PC-3 (cell line): ENCODE measurements around the gene PTPRR. TPM values are rescaled to one million over a fixed set of nuclear protein-coding genes. Genes with fewer than 3 reads are reported as not detected.
A peak's percentile ranks its signal among the peaks of the same experiment; 100 is the strongest.

Experiments used
- ATAC-seq: fragments of 200-7000 bp; cut with Tn5 transposase; 2 replicates; pipeline ENCODE4 v1.9.1; 2020; ENCODE audit warnings: mild to moderate bottlenecking, moderate library complexity
- BruUV-seq: library from RNA; stranded (reverse); fragments of 400-500 nt; replicated peaks from 2 replicates; lab custom pipeline; 2021; lab: Mats Ljungman, UMichigan
- CTCF ChIA-PET: fragments of 300-600 bp; sonication (Branson Sonifier 250); formaldehyde crosslinking; loops from one replicate; lab custom pipeline; 2022; ENCODE audit warnings: antibody characterized with exemption; lab: Charles Lee
- POLR2A ChIA-PET: fragments of 300-600 bp; sonication (Branson Sonifier 250); formaldehyde crosslinking; loops from one replicate; lab custom pipeline; 2022; ENCODE audit warnings: antibody characterized with exemption; ENCODE audit not compliant: unreplicated experiment; lab: Charles Lee
- DNase-seq: peaks from one replicate; pipeline ENCODE4 v3.0.0-alpha.2; 2015
- H2AFZ ChIP-seq: fragments of 300-600 bp; sonication (generic); 2 replicates; pipeline ENCODE4 v1.6.0; 2016; ENCODE audit warnings: antibody characterized with exemption, low read length
- H3F3A ChIP-seq: fragments of 300-600 bp; sonication (generic); one replicate; pipeline ENCODE4 v1.6.0; 2017; ENCODE audit warnings: antibody characterized with exemption, low read length, control low read depth, mild to moderate bottlenecking; ENCODE audit not compliant: unreplicated experiment
- H3K27ac ChIP-seq: fragments of 300-600 bp; sonication (generic); 2 replicates; pipeline ENCODE4 v1.5.1; 2016; ENCODE audit warnings: mild to moderate bottlenecking, low read length
- H3K27me3 ChIP-seq: fragments of 300-600 bp; sonication (generic); 2 replicates; pipeline ENCODE4 v1.6.1; 2016; ENCODE audit warnings: low read length, mixed read lengths
- H3K36me3 ChIP-seq: fragments of 300-600 bp; sonication (generic); 2 replicates; pipeline ENCODE4 v1.6.1; 2016; ENCODE audit warnings: low read depth, mixed run types, low read length, mixed read lengths
- H3K4me1 ChIP-seq: fragments of 300-600 bp; sonication (generic); 2 replicates; pipeline ENCODE4 v1.5.1; 2016; ENCODE audit warnings: low read length; ENCODE audit not compliant: insufficient read depth
- H3K4me2 ChIP-seq: fragments of 300-600 bp; sonication (generic); 2 replicates; pipeline ENCODE4 v1.6.0; 2016; ENCODE audit warnings: low read length
- H3K4me3 ChIP-seq: fragments of 300-600 bp; sonication (generic); 2 replicates; pipeline ENCODE4 v1.5.1; 2016; ENCODE audit warnings: mild to moderate bottlenecking, low read length, mixed read lengths
- H3K79me2 ChIP-seq: fragments of 300-600 bp; sonication (generic); 2 replicates; pipeline ENCODE4 v1.6.1; 2017; ENCODE audit warnings: low read length, mixed read lengths
- H3K9ac ChIP-seq: fragments of 300-600 bp; sonication (generic); 2 replicates; pipeline ENCODE4 v1.6.0; 2016; ENCODE audit warnings: mild to moderate bottlenecking, low read length
- H3K9me2 ChIP-seq: fragments of 300-600 bp; sonication (generic); replicated peaks from 2 replicates; pipeline ENCODE4 v1.6.1; 2016; ENCODE audit warnings: mixed run types, low read length, mixed read lengths
- H3K9me3 ChIP-seq: fragments of 300-600 bp; sonication (generic); 2 replicates; pipeline ENCODE4 v1.6.1; 2016; ENCODE audit warnings: low read length, mixed read lengths
- H4K20me1 ChIP-seq: fragments of 300-600 bp; sonication (generic); 2 replicates; pipeline ENCODE4 v1.6.1; 2016; ENCODE audit warnings: low read length, mixed read lengths
- CTCF ChIP-seq: fragments of 300-600 bp; sonication (generic); conservative IDR thresholded peaks from 2 replicates; pipeline ENCODE4 v1.5.1; 2017; ENCODE audit warnings: antibody characterized with exemption, low read depth, mild to moderate bottlenecking, low read length
- EZH2 ChIP-seq: fragments of 300-600 bp; sonication (generic); IDR thresholded peaks from one replicate; pipeline ENCODE4 v1.6.1; 2017; ENCODE audit warnings: antibody characterized with exemption, mild to moderate bottlenecking, low read length; ENCODE audit not compliant: unreplicated experiment
- EZH2phosphoT487 ChIP-seq: fragments of 300-600 bp; sonication (generic); IDR thresholded peaks from 2 replicates; pipeline ENCODE4 v1.6.1; 2018; ENCODE audit warnings: mild to moderate bottlenecking, antibody characterized with exemption, low read length, borderline replicate concordance
- intact Hi-C: fragments of 100-400 bp; cut with micrococcal nuclease; formaldehyde crosslinking; loops from 2 replicates; pipeline ENCODE4 v1.9.0; 2023
- total RNA-seq: library from RNA; depleted of rRNA; stranded (reverse); fragments of >200 nt; gene quantifications from 2 replicates; pipeline ENCODE4 v1.2.3, GENCODE V29; 2014

The PTPRR gene
- total RNA-seq, 1 experiment from 2014 or later: 3.1 TPM

GRCh38 chr12:70637303-70638085 lies 283.0 kb downstream of the PTPRR start, which contains the start of gene PTPRB:
Gene PTPRB (minus strand): TSS chr12:70637429. CDS start chr12:70637395, 34 bp downstream.
- Histone ChIP-seq H3F3A (no peaks in the 10 kb centered on the region), H3K4me1 (peaks cover 47% of the 10 kb centered on the region), H3K36me3 (no peaks in the 10 kb centered on the region), H2AFZ (no peak within 1 kb of the TSS), H3K4me2 (peak within 1 kb of the TSS; percentile 55), H3K4me3 (no peak within 1 kb of the TSS), H3K27ac (peak within 1 kb of the TSS; percentile 80), H3K79me2 (no peaks in the 10 kb centered on the region), H3K9ac (peak within 1 kb of the TSS; percentile 22; the same call in 1 of the 2 replicates), H3K9me2 (no peaks in the 10 kb centered on the region), H3K9me3 (no peaks in the 10 kb centered on the region), H4K20me1 (no peaks in the 10 kb centered on the region), H3K27me3 (no peaks in the 10 kb centered on the region)
- BruUV-seq: no TSS peak
- no peak for TF ChIP-seq EZH2phosphoT487
- no peak for TF ChIP-seq CTCF
- TF ChIP-seq EZH2: no peak
- intact Hi-C loops: loop anchor here (2.0 kb wide), 1 partner anchor 47 kb away; no protein-coding TSS in a partner anchor
- DNase-seq: peak; percentile 23
- no peak for ATAC-seq
- CTCF ChIA-PET: interaction anchor here (1.1 kb wide), 1 partner anchor 34 kb away, joined by 3 read pairs; no protein-coding TSS in a partner anchor
- POLR2A ChIA-PET: no interaction called here

- Histone ChIP-seq H3K27me3 (no peaks in the 10 kb centered on the region), H3K4me1 (peaks cover 47% of the 10 kb centered on the region), H3K79me2 (no peaks in the 10 kb centered on the region), H3K9me3 (no peaks in the 10 kb centered on the region), H3K9ac (no peak overlapping the region), H3K9me2 (no peaks in the 10 kb centered on the region), H3K4me3 (no peak overlapping the region), H3K36me3 (no peaks in the 10 kb centered on the region), H2AFZ (no peak overlapping the region), H4K20me1 (no peaks in the 10 kb centered on the region), H3K4me2 (no peak overlapping the region), H3F3A (no peaks in the 10 kb centered on the region), H3K27ac (no peak overlapping the region)
- ATAC-seq (no peak), DNase-seq (no peak)
- ChIA-PET CTCF (no interaction called here), POLR2A (no interaction called here)
- no TSS peak for BruUV-seq
- intact Hi-C loops: no loop called here
- TF ChIP-seq EZH2: no peak
- no peak for TF ChIP-seq CTCF
- no peak for TF ChIP-seq EZH2phosphoT487
Observed at GRCh38 chr12:70635755-70636154, 284.8 kb downstream of the PTPRR start.
